HepG2 (cell line): Measurements from ENCODE around the gene TMEM14A. TPM values are rescaled to one million over a fixed set of nuclear protein-coding genes. Genes with fewer than 3 reads are reported as not detected.

ENCODE experiments used
- CBX5 ChIP-seq: sonication (generic); formaldehyde crosslinking; IDR thresholded peaks from 2 replicates; pipeline ENCODE4 v1.4.0; 2020; ENCODE audit warnings: missing genetic modification reagents, borderline replicate concordance
- DR1 ChIP-seq: sonication (generic); formaldehyde crosslinking; IDR thresholded peaks from 2 replicates; pipeline ENCODE4 v1.8.0; 2021; ENCODE audit warnings: mild to moderate bottlenecking, missing genetic modification reagents, inconsistent platforms
- DRAP1 ChIP-seq: IDR thresholded peaks from 2 replicates; pipeline ENCODE4 v1.6.1; 2016; ENCODE audit warnings: missing genetic modification reagents, missing compliant biosample characterization
- E2F2 ChIP-seq: sonication (generic); formaldehyde crosslinking; IDR thresholded peaks from 2 replicates; pipeline ENCODE4 v1.4.0; 2020; ENCODE audit warnings: missing genetic modification reagents, borderline replicate concordance
- ESRRA ChIP-seq: sonication (generic); formaldehyde crosslinking; IDR thresholded peaks from 2 replicates; pipeline ENCODE4 v1.5.1; 2020; ENCODE audit warnings: mild to moderate bottlenecking, low read depth, missing genetic modification reagents
- GPN1 ChIP-seq: sonication (generic); formaldehyde crosslinking; IDR thresholded peaks from 2 replicates; pipeline ENCODE4 v1.5.1; 2020; ENCODE audit warnings: missing genetic modification reagents, borderline replicate concordance
- HMGXB4 ChIP-seq, 2 experiments: sonication (generic) in 1 of 2; formaldehyde crosslinking in 1 of 2; IDR thresholded peaks; 2 replicates each; pipeline versions ENCODE4 v1.4.0 to v1.6.1; 2018 to 2020; ENCODE audit warnings: missing genetic modification reagents in 2 of 2, borderline replicate concordance in 1 of 2, low read depth in 1 of 2, mild to moderate bottlenecking in 1 of 2, missing biosample characterization in 1 of 2
- HOXA7 ChIP-seq: sonication (generic); formaldehyde crosslinking; IDR thresholded peaks from 2 replicates; pipeline ENCODE4 v1.8.1; 2022; ENCODE audit warnings: mild to moderate bottlenecking, missing genetic modification reagents, moderate library complexity
- IKZF5 ChIP-seq: IDR thresholded peaks from 2 replicates; pipeline ENCODE4 v1.6.1; 2018; ENCODE audit warnings: missing genetic modification reagents, mild to moderate bottlenecking, missing compliant biosample characterization
- KDM5A ChIP-seq: fragments of 200-600 bp; sonication (generic); IDR thresholded peaks from 2 replicates; pipeline ENCODE4 v1.7.0; 2018; ENCODE audit warnings: antibody characterized with exemption, mild to moderate bottlenecking, low read length, borderline replicate concordance
- MZF1 ChIP-seq: sonication (generic); formaldehyde crosslinking; IDR thresholded peaks from 2 replicates; pipeline ENCODE4 v1.8.1; 2023; ENCODE audit warnings: mild to moderate bottlenecking, missing genetic modification reagents, borderline replicate concordance
- ONECUT2 ChIP-seq: sonication (generic); formaldehyde crosslinking; IDR thresholded peaks from 2 replicates; pipeline ENCODE4 v1.4.0; 2020; ENCODE audit warnings: missing genetic modification reagents
- PAX8 ChIP-seq: sonication (generic); formaldehyde crosslinking; IDR thresholded peaks from 2 replicates; pipeline ENCODE4 v1.8.0; 2022; ENCODE audit warnings: mild to moderate bottlenecking, missing genetic modification reagents, borderline replicate concordance
- PITX1 ChIP-seq: sonication (generic); formaldehyde crosslinking; IDR thresholded peaks from 2 replicates; pipeline ENCODE4 v1.5.1; 2020; ENCODE audit warnings: mild to moderate bottlenecking, missing genetic modification reagents
- POLR2A ChIP-seq, 2 experiments: IDR thresholded peaks; 2 replicates each; pipeline ENCODE4 v1.6.1; 2011; ENCODE audit warnings: low read depth in 2 of 2, low read length in 2 of 2, mild to moderate bottlenecking in 1 of 2, moderate library complexity in 1 of 2; ENCODE audit not compliant: insufficient read depth in 1 of 2
- PRMT3 ChIP-seq: sonication (generic); formaldehyde crosslinking; IDR thresholded peaks from 2 replicates; pipeline ENCODE4 v1.8.1; 2022; ENCODE audit warnings: low read depth, mild to moderate bottlenecking, moderate library complexity, missing genetic modification reagents, borderline replicate concordance
- RXRA ChIP-seq: sonication (generic); formaldehyde crosslinking; IDR thresholded peaks from 2 replicates; pipeline ENCODE4 v1.5.1; 2020; ENCODE audit warnings: missing genetic modification reagents
- SALL2 ChIP-seq: sonication (generic); formaldehyde crosslinking; IDR thresholded peaks from 2 replicates; pipeline ENCODE4 v1.8.1; 2023; ENCODE audit warnings: mild to moderate bottlenecking, missing genetic modification reagents, inconsistent platforms
- SIX1 ChIP-seq: sonication (generic); formaldehyde crosslinking; IDR thresholded peaks from 2 replicates; pipeline ENCODE4 v1.4.0; 2020; ENCODE audit warnings: missing genetic modification reagents, borderline replicate concordance
- SP5 ChIP-seq: IDR thresholded peaks from 2 replicates; pipeline ENCODE4 v1.6.1; 2016; ENCODE audit warnings: low read depth, borderline replicate concordance
- TMF1 ChIP-seq: sonication (generic); formaldehyde crosslinking; IDR thresholded peaks from 2 replicates; pipeline ENCODE4 v1.8.1; 2022; ENCODE audit warnings: low read depth, missing genetic modification reagents
- ZBTB1 ChIP-seq: sonication (generic); formaldehyde crosslinking; IDR thresholded peaks from 2 replicates; pipeline ENCODE4 v1.4.0; 2020; ENCODE audit warnings: missing genetic modification reagents, borderline replicate concordance
- ZFP36L1 ChIP-seq: sonication (generic); formaldehyde crosslinking; IDR thresholded peaks from 2 replicates; pipeline ENCODE4 v1.8.0; 2022; ENCODE audit warnings: mild to moderate bottlenecking, missing genetic modification reagents, moderate library complexity
- ZMAT3 ChIP-seq: sonication (generic); formaldehyde crosslinking; conservative IDR thresholded peaks from 2 replicates; pipeline ENCODE4 v1.7.0; 2021; ENCODE audit warnings: missing genetic modification reagents
- ZNF788 ChIP-seq: sonication (generic); formaldehyde crosslinking; IDR thresholded peaks from 2 replicates; pipeline ENCODE4 v1.5.0; 2020; ENCODE audit warnings: mild to moderate bottlenecking, missing genetic modification reagents, borderline replicate concordance
- ZSCAN20 ChIP-seq: sonication (generic); formaldehyde crosslinking; IDR thresholded peaks from 2 replicates; pipeline ENCODE4 v1.4.0; 2020; ENCODE audit warnings: missing genetic modification reagents, mild to moderate bottlenecking, borderline replicate concordance
- polyA plus RNA-seq, 8 experiments: library from polyadenylated mRNA; depleted of rRNA in 3 of 8; stranded (reverse) in 7 of 8; unstranded in 1 of 8; fragments of >200 nt; fragmentation: Illumina TruSeq in 4 of 8; extraction: Trizol in 4 of 8; gene quantifications; 2 replicates each; pipeline versions ENCODE4 v1.2.1 to v1.2.3, GENCODE V29; 2011 to 2016; ENCODE audit warnings: low read depth in 4 of 8, missing spikeins in 1 of 8, mixed read lengths in 1 of 8; ENCODE audit not compliant: insufficient read depth in 1 of 8
- total RNA-seq, 5 experiments: library from RNA; depleted of rRNA; stranded (reverse); fragments of >200 nt; fragmentation: Illumina TruSeq; extraction: Trizol; gene quantifications; 2 replicates each; pipeline ENCODE4 v1.2.3, GENCODE V29; 2016; ENCODE audit warnings: low read depth in 1 of 5

The TMEM14A gene
- total and polyA plus RNA-seq, 2 of the 13 experiments (the other 11 are each of a cell fraction or from before 2014, with no cell fraction given) = 24.6 to 73.7 TPM

GRCh38 chr6:52725535-52726192 lies 54.8 kb downstream of the TMEM14A start (continued):
- no peak for TF ChIP-seq E2F2 (CRISPR knock-in tag)
- peak; percentile 27; the same call in 1 of the 2 replicates for TF ChIP-seq KDM5A
- TF ChIP-seq ZFP36L1 (CRISPR knock-in tag) = no peak
- TF ChIP-seq ZSCAN20 (CRISPR knock-in tag) = 0 out of 2 replicates have a peak, but pooled peaks have one; percentile 59
- no peak for TF ChIP-seq GPN1 (CRISPR knock-in tag)
- TF ChIP-seq PITX1 = peak; percentile 99
- peak; percentile 98 for TF ChIP-seq IKZF5 (CRISPR knock-in tag)
- TF ChIP-seq ZNF788 = peak; percentile 82; the same call in 1 of the 2 replicates
- TF ChIP-seq SP5 (CRISPR knock-in tag) = peak; percentile 96
- TF ChIP-seq HMGXB4 (CRISPR knock-in tag; IDR thresholded peaks at IDR 0.05; ENCODE audit: borderline replicate concordance in 1 of 2, low read depth in 1 of 2) = no peak; a peak in 2 of 4 replicates
- peak; percentile 75; the same call in 1 of the 2 replicates for TF ChIP-seq DRAP1 (CRISPR knock-in tag)
- 0 out of 2 replicates have a peak, but pooled peaks have one; percentile 72 for TF ChIP-seq HOXA7
- TF ChIP-seq CBX5 = peak; percentile 49; the same call in 1 of the 2 replicates
- peak; percentile 70; the same call in 1 of the 2 replicates for TF ChIP-seq ZMAT3 (CRISPR knock-in tag)
- no peak for TF ChIP-seq ZBTB1 (CRISPR knock-in tag)
- peak; percentile 90 for TF ChIP-seq ONECUT2
- peak; percentile 76; the same call in 1 of the 2 replicates for TF ChIP-seq SALL2 (CRISPR knock-in tag)
- TF ChIP-seq SIX1 (CRISPR knock-in tag) = peak; percentile 97
- peak; percentile 68; the same call in 1 of the 2 replicates for TF ChIP-seq RXRA (CRISPR knock-in tag)
- TF ChIP-seq PRMT3 (CRISPR knock-in tag) = no peak
- TF ChIP-seq POLR2A (IDR thresholded peaks at IDR 0.05; ENCODE audit: insufficient read depth in 1 of 2, low read depth in 2 of 2, low read length in 2 of 2) = no peak
- TF ChIP-seq DR1 = no peak
- TF ChIP-seq TMF1 (CRISPR knock-in tag) = no peak
- TF ChIP-seq ESRRA (CRISPR knock-in tag) = peak; percentile 87; the same call in 1 of the 2 replicates
- no peak for TF ChIP-seq MZF1 (CRISPR knock-in tag)
- TF ChIP-seq PAX8 = no peak
